ENCODE data around the gene PHLDA3.

GRCh38 chr1:201468844-201469644 is at the start of gene PHLDA3:
- peak; percentile 39 for TF ChIP-seq POLR2A (IDR thresholded peaks at IDR 0.05; ENCODE audit: low read length)
- no peak for TF ChIP-seq GATA1 (IDR thresholded peaks at IDR 0.05; ENCODE audit: low read depth, low read length)
